ENCODE results near the gene IFI30. TPM values are rescaled to one million over a fixed set of nuclear protein-coding genes. Genes with fewer than 3 reads are reported as not detected.
A peak's percentile ranks its signal among the peaks of the same experiment; 100 is the strongest.

Gene IFI30
- total RNA-seq, 1 donor from 2014 or later, result 682 TPM

DNA sequence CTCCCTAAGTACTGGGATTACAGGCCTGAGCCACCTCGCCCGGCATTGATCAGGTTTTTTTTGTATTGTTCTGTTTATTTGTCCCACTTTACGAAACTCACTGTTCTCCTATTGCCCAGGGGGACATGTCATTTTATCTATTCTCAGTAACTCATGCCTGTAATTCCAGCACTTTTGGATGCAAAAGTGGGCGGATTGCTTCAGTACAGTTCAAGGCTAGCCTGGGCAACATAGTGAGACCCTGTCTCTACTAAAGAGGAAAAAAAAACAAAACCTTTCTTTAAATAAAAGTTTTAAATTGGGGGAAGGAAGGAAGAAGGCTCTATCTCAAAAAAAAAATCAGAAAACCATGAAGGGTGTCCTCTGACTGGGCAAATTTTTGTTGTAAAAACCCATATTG, 16.7 kb downstream of the IFI30 start:
- Histone ChIP-seq H3K27ac (no peak overlapping the region), H3K36me3 (no peaks in the 10 kb centered on the region), H3K4me1 (peaks cover 17% of the 10 kb centered on the region), H3K9me3 (no peaks in the 10 kb centered on the region), H3K27me3 (ENCODE audit: low read depth) (no peaks in the 10 kb centered on the region), H3K4me3 (no peak overlapping the region)
- ATAC-seq, result no peak
- intact Hi-C loops (cut with DNase I), result no loop called here
- no peak for DNase-seq
- TF ChIP-seq, protein P1, sequence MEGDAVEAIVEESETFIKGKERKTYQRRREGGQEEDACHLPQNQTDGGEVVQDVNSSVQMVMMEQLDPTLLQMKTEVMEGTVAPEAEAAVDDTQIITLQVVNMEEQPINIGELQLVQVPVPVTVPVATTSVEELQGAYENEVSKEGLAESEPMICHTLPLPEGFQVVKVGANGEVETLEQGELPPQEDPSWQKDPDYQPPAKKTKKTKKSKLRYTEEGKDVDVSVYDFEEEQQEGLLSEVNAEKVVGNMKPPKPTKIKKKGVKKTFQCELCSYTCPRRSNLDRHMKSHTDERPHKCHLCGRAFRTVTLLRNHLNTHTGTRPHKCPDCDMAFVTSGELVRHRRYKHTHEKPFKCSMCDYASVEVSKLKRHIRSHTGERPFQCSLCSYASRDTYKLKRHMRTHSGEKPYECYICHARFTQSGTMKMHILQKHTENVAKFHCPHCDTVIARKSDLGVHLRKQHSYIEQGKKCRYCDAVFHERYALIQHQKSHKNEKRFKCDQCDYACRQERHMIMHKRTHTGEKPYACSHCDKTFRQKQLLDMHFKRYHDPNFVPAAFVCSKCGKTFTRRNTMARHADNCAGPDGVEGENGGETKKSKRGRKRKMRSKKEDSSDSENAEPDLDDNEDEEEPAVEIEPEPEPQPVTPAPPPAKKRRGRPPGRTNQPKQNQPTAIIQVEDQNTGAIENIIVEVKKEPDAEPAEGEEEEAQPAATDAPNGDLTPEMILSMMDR (IDR thresholded peaks at IDR 0.05), result no peak

DNA sequence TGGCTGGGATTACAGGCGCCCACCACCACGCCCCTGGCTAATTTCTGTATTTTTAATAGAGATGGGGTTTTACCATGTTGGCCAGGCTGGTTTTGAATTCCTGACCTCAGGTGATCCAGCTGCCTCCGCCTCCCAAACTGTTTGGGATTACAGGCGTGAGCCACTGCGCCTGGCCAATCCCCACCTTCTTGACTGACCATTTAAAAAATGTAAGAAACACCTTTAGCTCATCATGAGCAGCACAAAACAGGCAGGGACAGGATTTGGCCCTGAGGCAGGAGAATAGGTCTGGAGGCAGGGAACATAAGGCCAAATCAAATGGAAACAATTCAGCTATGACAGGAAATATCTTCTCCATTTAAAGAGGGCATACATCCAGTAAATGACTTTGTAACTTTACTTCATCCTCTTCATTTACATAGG, 18.0 kb downstream of the IFI30 start:
- DNase-seq, result no peak
- Histone ChIP-seq H3K4me1 (peaks cover 17% of the 10 kb centered on the region), H3K9me3 (no peaks in the 10 kb centered on the region), H3K4me3 (peak overlapping the region; percentile 62), H3K36me3 (peaks cover 11% of the 10 kb centered on the region), H3K27ac (peak overlapping the region; percentile 95), H3K27me3 (ENCODE audit: low read depth) (no peaks in the 10 kb centered on the region)
- ATAC-seq, result no peak
- intact Hi-C loops (cut with DNase I), result no loop called here
- TF ChIP-seq, protein P1 (IDR thresholded peaks at IDR 0.05), result no peak

DNA sequence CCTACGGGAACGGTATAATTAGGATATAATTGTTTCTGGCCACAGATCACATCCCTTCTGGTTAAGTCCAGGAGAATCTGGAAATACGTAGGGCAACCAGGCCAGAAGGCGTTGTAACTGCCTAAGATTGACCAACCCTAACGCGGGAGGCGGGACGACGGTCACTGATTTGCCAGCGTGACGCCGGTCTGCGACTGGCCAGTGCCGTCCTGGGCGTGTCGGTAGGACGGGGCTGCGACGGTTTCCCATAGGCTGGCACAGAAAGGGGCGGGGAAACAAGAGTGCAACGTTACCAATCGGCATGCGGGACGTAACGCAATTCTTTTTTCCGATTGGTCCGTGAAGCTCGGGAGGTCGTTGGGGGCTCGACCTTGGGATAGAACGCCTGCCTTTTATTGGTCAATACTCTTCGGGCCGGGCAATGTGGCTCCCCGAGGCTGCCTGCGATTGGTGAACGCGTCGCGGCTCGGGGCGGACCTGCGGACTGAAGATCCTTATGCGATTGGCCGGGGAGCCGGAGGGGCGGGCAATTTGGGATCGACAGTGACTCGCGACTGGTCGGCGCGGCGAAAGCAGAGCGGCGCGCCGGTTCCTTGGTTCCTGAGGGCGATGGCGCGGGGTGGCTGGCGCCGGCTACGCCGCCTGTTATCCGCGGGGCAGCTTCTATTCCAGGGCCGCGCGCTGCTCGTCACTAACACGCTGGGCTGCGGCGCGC, 19.2 kb downstream of the IFI30 start, which contains the start of gene MPV17L2:
MPV17L2 (plus strand) TSS at position 546 of the 715 bp plus-strand sequence; CDS start at position 610, 64 bp downstream.
- Histone ChIP-seq H3K36me3 (peaks cover 18% of the 10 kb centered on the region), H3K9me3 (no peaks in the 10 kb centered on the region), H3K4me3 (peak within 1 kb of the TSS; percentile 76), H3K27me3 (ENCODE audit: low read depth) (no peaks in the 10 kb centered on the region), H3K4me1 (peaks cover 17% of the 10 kb centered on the region), H3K27ac (peak within 1 kb of the TSS; percentile 95)
- intact Hi-C loops (cut with DNase I), result no loop called here
- TF ChIP-seq, protein P1 (IDR thresholded peaks at IDR 0.05), result no peak
- ATAC-seq, result peak; percentile 96 to 97
- peak; percentile 100 for DNase-seq

DNA sequence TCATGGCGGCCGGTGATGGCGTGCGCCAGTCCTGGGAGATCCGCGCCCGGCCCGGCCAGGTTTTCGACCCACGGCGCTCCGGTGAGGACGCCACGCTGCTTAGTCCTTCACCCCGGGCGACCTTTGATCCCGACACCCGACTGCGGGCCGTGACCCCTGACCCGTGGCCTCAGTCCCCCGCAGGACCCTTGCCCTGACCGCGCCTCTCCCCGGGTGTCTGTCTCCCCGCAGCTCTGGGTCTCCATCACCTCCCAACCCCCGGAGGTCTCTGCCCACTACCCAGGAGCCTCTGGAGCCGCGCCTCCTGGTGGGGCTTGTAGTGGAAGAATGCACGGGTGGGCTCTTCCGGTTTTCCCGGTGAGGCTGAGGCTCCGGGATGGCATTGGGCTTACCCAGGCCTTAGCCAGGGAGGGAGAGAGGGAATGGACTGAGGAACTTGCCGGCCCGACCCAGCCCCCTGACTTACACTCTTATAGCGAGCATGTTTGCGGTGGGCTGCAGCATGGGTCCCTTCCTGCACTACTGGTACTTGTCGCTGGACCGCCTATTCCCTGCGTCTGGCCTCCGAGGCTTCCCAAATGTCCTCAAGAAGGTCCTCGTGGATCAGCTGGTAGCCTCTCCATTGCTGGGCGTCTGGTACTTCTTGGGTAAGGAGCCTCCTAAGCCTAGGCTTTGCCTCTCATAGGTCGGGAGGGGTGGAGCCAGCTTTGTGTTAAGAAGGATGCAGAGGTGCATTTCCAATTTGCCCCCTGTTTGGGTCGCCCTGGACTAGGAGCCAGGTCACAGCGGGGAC, 20.0 kb downstream of the IFI30 start:
- Histone ChIP-seq H3K36me3 (peaks cover 25% of the 10 kb centered on the region), H3K27ac (peak overlapping the region; percentile 95), H3K4me3 (peak overlapping the region; percentile 76), H3K4me1 (peaks cover 17% of the 10 kb centered on the region), H3K27me3 (ENCODE audit: low read depth) (no peaks in the 10 kb centered on the region), H3K9me3 (no peaks in the 10 kb centered on the region)
- TF ChIP-seq, protein P1 (IDR thresholded peaks at IDR 0.05), result no peak
- ATAC-seq (peak in 1 of 2 donors; percentile 0), DNase-seq (no peak)
- intact Hi-C loops (cut with DNase I), result no loop called here

DNA sequence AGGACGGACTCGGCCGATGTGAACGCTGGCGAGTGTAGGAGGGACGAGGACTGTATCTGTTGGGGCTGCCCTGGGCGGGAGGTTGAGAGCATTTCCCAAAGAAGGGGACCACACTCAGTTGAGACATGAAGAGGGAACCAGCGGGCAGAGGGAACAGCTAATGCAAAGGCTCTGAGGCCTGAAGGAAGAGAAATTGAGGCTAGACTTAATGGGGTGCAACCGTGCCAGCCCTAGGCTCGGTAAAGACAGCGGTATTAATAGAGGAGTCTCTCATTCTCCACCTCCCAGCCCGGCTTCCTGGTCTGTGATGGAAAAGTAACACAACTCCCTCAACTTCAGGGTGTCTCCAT, 20.5 kb downstream of the IFI30 start:
- Histone ChIP-seq H3K9me3 (no peaks in the 10 kb centered on the region), H3K4me1 (peaks cover 17% of the 10 kb centered on the region), H3K4me3 (peak overlapping the region; percentile 76), H3K27ac (peak overlapping the region; percentile 49), H3K36me3 (peaks cover 29% of the 10 kb centered on the region), H3K27me3 (ENCODE audit: low read depth) (no peaks in the 10 kb centered on the region)
- intact Hi-C loops (cut with DNase I), result no loop called here
- TF ChIP-seq, protein P1 (IDR thresholded peaks at IDR 0.05), result no peak
- no peak for ATAC-seq
- no peak for DNase-seq

All from lower lobe of right lung (tissue), 2 donors.